ENCODE data around the gene LEUTX.
"Not testable (repeated sequence)": the region's sequence is repeated elsewhere in the genome, so short reads cannot be mapped to it uniquely, and the experiment has no call there.

Gene LEUTX

DNA sequence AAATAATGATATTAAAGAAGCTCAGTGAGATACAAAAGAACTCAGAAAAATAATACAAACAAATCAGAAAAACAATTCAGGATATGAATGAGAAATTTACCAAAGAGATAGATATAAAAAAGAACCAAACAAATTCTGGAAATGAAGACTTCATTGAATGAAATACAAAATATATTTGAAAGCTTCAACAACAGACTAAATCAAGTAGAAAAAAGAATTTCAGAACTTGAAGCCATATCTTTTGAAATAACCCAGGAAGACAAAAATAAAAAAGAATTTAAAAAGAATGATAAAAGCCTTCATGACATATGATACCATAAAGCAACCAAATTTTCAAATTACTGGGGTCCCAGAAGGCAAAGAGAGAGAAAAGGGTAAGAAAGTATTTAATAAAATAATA is 9.6 kb downstream of the LEUTX start:
- no peak for ATAC-seq

- ATAC-seq = peak; percentile 93 to 95
Measured at GRCh38 chr19:39792999-39793546, 14.4 kb downstream of the LEUTX start.

GRCh38 chr19:39795001-39795400 is 16.3 kb downstream of the LEUTX start:
- no peak for ATAC-seq

- no peak for ATAC-seq
Measured at GRCh38 chr19:39796000-39796498, 17.4 kb downstream of the LEUTX start.

GRCh38 chr19:39797083-39797482 is 18.4 kb downstream of the LEUTX start:
- ATAC-seq = no peak

DNA sequence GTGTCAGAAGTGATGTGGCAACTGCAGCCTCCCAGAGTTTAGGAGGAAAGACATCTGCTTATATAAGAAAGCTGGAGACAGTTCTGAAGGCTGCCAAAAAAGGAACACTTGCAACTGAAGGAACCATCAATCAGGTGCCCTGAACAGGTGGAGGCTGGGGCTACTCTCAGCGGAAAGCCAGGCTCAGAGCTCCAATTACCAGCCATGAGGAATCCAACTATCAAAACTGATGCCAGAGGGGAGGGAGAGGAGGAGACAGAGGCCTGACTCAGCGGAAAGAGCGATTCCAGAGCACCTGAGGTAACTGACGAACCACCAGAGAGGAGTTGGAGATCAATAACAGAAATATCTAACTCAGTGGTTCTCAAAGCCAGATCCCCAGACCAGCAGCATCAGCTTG is 24.3 kb downstream of the LEUTX start:
- no peak for ATAC-seq

- ATAC-seq = no peak
Measured at GRCh38 chr19:39805104-39805503, 26.4 kb downstream of the LEUTX start.

GRCh38 chr19:39807846-39808364 is 29.3 kb downstream of the LEUTX start:
- no peak for ATAC-seq

GRCh38 chr19:39808688-39809087 is 30.0 kb downstream of the LEUTX start:
- ATAC-seq = not testable (repeated sequence)

- no peak for ATAC-seq
Measured at GRCh38 chr19:39809368-39809767, 30.7 kb downstream of the LEUTX start.

DNA sequence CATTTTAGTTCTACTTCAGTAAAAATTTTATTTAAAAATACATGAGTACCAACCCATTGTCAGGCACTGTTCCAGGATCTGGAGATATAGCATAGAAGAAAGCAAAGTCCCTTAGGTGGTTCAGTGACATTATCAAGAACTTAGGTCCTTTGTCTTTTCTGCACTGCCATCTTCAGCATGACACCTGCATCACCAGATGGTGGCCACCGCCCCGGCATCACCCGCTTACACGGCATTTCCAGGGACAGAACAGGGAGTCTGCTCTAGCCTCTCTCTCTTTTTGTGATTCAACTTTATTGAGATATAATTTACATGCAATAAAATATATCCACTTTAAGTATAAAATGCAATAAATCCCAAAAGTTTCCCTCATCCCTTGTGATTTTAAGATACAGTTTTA is 31.8 kb downstream of the LEUTX start:
- no peak for ATAC-seq

DNA sequence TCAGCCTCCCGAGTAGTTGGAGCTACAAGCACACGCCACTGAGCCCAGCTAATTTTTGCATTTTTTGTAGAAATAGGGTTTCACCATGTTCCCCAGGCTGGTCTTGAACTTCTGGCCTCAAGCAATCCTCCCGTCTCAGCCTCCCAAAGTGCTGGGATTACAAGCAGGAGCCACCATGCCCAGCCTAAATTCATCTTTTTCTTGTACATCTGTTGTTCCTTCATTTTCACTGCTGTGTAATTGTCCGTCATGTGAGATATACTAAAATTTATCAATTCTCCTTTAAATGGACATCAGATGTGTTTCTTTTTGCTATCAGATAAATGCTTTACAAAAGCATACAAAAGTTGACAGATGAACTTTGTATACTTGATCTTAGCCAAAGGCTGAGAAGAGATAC is 32.4 kb downstream of the LEUTX start:
- ATAC-seq = no peak

DNA sequence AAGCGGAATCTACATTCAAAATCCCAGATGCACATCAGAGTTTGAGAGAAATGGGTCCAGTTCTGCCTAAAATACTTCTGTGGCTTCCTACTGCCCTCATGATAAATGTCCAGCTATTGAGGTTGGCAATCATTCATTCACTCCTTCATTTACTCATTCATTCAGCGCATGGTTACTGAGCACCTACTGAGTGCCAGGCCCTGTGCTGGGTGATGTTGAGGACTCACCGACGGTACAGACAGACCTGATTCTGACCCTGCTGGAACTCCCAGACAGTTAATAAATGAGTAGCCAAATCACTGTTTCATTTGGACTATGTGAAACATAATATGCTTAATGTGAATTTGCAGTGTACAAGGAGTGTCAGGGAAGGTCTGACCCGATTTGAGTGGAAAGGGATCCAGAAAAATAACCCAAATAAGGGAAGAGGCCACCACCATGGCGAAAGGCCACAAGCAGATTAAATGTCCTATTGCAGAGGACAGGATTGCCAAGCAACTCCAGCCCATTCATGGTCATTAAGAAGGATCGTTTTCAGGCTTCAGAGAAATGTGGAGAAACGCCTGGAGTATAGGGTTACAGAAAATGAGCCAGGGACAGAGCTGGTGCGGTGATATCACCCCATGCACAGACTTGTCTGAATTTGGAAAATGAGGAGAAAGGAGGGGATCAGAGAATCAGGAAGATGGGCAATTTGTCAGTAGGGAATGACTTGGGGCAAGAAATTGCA is 34.8 kb downstream of the LEUTX start:
- ATAC-seq = no peak

GRCh38 chr19:39814111-39814510 is 35.5 kb downstream of the LEUTX start:
- not testable (repeated sequence) for ATAC-seq

DNA sequence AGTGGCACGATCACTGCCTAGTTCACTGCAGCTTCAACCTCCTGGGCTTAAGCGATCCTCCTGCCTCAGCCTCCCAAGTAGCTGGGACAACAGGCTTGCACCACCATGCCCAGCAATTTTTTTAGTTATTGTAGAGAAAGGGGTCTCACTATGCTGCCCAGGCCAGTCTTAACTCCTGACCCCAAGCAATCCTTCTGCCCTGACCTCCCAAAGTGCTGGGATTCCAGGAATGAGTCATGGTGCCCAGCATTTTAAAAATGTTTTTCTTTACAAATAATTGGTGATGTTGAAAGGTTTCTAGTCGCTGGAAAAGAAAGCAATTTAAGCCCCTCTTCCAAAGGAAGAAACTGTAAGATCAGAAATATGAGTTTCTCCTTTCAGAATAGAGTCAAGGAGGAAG is 35.9 kb downstream of the LEUTX start:
- no peak for ATAC-seq

DNA sequence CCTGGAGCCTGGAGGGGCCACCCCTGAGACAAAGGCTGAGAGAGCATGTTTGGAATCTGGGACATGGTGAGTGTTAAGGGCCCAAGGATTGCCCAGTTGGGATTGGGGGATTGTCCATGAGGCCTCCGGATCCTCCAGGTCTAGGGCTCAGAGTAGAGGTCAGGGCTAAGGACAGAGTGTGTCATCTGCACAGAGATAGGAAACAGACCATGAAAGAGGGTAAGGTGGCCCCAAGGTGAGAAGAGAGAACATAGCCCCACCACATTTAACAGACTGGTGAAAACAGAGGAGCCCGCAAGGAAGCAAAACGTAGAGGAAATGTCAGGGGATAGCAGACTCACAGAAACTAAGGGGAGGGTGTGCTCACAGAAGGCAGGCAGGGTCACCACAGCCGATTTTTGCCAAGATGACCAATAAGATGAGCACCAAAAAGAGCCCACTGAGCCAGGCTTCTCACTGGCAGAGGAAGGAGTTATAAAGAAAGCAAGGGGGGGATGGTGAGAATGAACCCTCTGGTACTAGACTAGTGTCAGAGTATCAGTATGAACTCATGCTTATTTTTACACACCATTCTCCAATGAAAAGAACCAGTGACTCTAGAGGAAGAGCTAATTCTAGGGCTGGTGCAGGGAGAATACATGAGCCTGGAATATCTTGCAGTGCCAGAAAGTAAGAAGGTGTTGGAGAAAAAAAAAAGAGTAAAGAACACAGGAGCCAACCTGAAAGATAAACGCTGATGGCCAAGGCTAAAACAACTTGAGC is 37.8 kb downstream of the LEUTX start:
- no peak for ATAC-seq

GRCh38 chr19:39817888-39818561 is 39.4 kb downstream of the LEUTX start:
- ATAC-seq = no peak

DNA sequence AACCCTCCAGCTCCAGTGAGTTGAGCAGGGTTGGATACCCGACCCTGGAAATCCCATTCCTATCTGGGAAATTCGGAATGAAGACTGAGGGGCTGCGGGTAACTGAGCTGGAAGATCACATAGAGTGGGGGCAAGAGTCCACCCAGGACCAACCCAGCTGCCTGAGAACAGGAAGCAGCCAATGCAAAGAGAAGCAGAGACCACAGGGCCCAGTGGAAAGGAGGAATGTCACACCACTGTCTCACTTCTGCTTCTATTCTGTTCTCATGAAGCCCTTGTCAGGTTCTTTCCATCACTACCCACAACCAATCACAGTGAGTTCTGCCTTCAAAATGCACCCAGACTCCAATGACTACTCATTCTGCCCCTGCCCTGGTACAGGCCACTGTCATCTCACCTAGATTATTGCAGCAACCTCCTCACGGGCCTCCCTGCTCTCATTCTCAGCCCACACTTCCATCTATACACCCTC is 40.0 kb downstream of the LEUTX start:
- ATAC-seq = peak in 1 of 2 donors; percentile 49

- ATAC-seq = no peak
Measured at GRCh38 chr19:39819786-39820185, 41.1 kb downstream of the LEUTX start.

DNA sequence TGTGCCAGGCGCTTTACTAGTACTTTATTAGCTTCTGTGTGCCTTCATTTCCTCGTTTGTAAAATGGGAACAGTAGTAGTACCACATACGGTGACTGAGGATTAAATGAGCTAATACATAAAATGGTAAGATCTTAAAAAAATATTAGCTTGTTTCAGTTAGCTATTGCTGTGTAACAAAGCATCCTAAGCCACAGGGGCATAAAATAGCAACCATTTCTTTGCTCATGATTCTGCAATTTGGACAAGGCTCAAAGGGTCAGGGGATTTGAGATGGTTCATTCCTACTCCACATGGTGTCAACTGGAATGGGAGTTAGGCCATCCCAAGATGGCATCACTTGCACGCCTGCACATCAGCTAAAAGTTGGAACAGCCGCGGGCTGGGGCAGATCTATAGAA is 42.0 kb downstream of the LEUTX start:
- no peak for ATAC-seq

GRCh38 chr19:39823686-39824085 is 45.0 kb downstream of the LEUTX start:
- no peak for ATAC-seq

GRCh38 chr19:39824143-39825092 is 45.8 kb downstream of the LEUTX start:
- peak; percentile 99 for ATAC-seq

Data from activated CD4-positive, CD25-positive, alpha-beta regulatory T cell treated with anti-CD3 and anti-CD28 coated beads, Interleukin-2, amount 50 U/mL, for 24 hours (primary cell).